ENCODE results near the gene ZNRD2.
"Not testable (repeated sequence)": the region's sequence is repeated elsewhere in the genome, so short reads cannot be mapped to it uniquely, and the experiment has no call there.

The ZNRD2 gene

GRCh38 chr11:65569973-65570918 is at the start of gene ZNRD2:
ZNRD2 (plus strand) TSS chr11:65570477; CDS start chr11:65570492, 15 bp downstream.
- peak; percentile 67 for FAIRE-seq

GRCh38 chr11:65521777-65522521 is 48.3 kb upstream of the ZNRD2 start:
- FAIRE-seq: not testable (repeated sequence)

- FAIRE-seq: not testable (repeated sequence)
Measured at GRCh38 chr11:65522718-65523630, 47.3 kb upstream of the ZNRD2 start.

GRCh38 chr11:65523631-65523968 is 46.7 kb upstream of the ZNRD2 start:
- not testable (repeated sequence) for FAIRE-seq

- FAIRE-seq: no peak
Measured at GRCh38 chr11:65524014-65524740, 46.1 kb upstream of the ZNRD2 start.

GRCh38 chr11:65524741-65525545 is 45.3 kb upstream of the ZNRD2 start, which contains the start of gene SCYL1:
SCYL1 (plus strand) TSS chr11:65525083; CDS start chr11:65525154, 71 bp downstream.
- FAIRE-seq: no peak

GRCh38 chr11:65525546-65526480 is 44.5 kb upstream of the ZNRD2 start:
- no peak for FAIRE-seq

GRCh38 chr11:65526744-65527143 is 43.5 kb upstream of the ZNRD2 start:
- no peak for FAIRE-seq

GRCh38 chr11:65528819-65529350 is 41.4 kb upstream of the ZNRD2 start:
- FAIRE-seq: no peak

GRCh38 chr11:65529475-65530156 is 40.7 kb upstream of the ZNRD2 start:
- no peak for FAIRE-seq

GRCh38 chr11:65530157-65530496 is 40.1 kb upstream of the ZNRD2 start:
- no peak for FAIRE-seq

GRCh38 chr11:65532388-65533064 is 37.8 kb upstream of the ZNRD2 start:
- FAIRE-seq: no peak

GRCh38 chr11:65535102-65535501 is 35.2 kb upstream of the ZNRD2 start:
- FAIRE-seq: no peak

GRCh38 chr11:65536412-65537295 is 33.6 kb upstream of the ZNRD2 start:
- no peak for FAIRE-seq

- no peak for FAIRE-seq
Measured at GRCh38 chr11:65537296-65537597, 33.0 kb upstream of the ZNRD2 start.

GRCh38 chr11:65537620-65538231 is 32.6 kb upstream of the ZNRD2 start:
- no peak for FAIRE-seq

- FAIRE-seq: no peak
Measured at GRCh38 chr11:65538232-65538914, 31.9 kb upstream of the ZNRD2 start.
